Activated T-cell treated with anti-CD3 and anti-CD28 coated beads for 48 hours (primary cell): ENCODE data around the gene NPFFR1.
A peak's percentile ranks its signal among the peaks of the same experiment; 100 is the strongest.
"Not testable (repeated sequence)": the region's sequence is repeated elsewhere in the genome, so short reads cannot be mapped to it uniquely, and the experiment has no call there.

Experiments used
- DNase-seq: peaks from one replicate; pipeline ENCODE4 v3.0.0-alpha.2; 2020; ENCODE audit warnings: low read depth

Gene NPFFR1

DNA sequence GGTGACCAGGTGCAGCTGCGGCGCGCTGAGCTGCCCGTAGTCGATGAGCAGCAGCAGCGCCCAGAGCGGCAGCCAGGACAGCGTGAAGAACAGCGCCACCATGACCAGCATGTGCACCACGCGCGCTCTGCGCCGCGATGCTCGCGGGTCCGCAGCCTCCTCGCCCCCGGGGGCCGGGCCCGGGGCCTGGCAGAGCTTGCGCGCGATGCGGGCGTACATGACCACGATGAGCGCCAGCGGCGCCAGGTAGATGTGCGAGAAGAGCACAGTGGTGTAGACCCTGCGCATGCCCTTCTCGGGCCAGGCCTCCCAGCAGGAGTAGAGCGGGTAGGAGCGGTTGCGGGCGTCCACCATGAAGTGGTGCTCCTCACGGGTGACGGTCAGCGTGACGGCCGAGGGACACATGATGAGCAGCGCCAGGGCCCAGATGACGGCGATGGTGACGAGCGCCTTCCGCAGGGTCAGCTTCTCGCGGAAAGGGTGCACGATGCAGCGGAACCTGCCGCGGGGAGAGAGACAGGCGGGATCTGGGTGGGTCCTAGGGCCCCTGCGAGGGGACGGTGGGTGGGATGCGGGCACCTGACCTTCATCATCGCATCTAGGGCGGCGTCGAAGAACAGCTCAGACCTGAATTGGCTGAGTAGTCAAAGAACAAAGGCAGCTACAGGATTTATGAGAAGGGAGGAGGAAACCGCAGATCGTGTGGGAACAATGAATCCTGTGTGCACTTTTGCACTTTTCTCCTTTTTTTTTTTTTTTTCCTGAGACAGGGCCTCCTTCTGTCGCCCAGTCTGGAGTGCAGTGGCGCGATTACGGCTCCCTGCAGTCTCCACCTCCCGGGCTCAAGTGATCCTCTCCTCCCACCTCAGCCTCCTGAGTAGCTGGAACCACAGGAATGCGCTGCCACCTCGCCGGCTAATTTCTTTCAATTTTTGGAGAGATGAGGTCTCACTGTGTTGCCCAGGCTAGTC lies 28.2 kb downstream of the NPFFR1 start:
- no peak for DNase-seq

DNA sequence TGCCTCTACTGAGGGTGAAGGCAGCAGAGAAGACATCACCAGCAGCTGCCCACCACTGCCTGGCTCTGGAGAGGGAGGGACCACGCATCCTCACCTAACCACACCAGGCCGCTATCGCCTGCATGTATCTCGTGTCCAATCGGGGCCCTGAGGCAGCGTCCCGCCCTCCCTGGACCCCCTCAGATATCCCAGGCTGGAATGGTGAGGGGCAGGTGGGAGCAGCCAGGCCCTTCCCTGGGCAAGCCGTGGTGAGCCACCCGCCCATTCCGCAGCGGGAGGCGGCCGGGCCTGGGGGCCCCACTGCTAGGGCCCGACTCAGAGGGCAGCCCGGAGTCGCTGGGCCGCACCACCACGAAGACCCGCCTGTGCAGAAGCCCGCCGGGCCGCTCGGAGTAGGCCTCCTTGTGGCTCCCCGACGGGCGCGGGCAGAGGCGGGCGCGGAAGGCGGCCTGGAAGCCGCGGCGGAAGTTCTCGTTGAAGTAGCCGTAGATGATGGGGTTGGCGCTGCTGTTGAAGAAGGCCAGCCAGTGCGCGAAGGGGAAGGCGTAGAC lies 29.0 kb downstream of the NPFFR1 start:
- no peak for DNase-seq

DNA sequence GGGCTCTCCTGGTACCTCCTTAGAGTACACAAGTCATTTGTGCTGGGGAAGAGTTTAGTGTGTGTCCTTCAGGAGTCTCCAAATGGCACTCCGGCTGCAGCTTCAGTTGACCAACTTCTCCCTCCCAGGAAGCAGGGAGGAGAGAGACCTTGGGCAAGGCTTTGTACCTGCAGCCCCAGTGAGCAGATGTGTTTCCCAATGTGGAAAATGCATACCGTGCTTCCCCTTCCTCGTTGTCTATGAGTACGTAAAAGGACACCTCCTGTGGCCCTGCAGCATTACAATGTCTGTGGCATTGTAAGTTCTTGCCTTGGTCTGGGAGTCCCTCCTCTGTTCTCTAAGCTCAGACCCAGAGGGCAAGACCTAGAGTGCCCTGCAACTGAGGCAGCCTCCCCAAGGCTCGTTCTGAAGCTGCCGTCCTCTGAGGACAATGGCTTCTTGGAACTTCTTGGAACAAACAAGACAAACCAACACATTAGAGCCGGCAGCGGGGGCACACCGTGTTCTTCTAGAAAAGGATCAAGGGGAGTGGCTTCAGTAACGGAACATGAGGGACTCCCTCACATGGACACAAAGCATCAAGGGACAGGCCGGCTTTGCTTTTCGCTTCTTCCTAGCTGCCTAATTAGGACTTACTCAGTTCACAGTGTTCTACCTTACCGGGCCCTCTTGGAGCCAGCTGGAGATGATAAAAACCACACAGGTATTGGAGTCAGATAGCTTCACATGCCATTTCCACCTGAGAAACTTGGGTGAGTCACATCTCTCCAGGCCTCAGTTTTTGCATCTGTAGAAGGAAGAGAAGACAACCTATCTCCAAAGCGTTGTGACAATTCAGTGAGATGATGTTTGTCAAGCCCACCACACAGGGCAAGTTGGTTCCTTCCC lies 29.7 kb downstream of the NPFFR1 start:
- no peak for DNase-seq

DNA sequence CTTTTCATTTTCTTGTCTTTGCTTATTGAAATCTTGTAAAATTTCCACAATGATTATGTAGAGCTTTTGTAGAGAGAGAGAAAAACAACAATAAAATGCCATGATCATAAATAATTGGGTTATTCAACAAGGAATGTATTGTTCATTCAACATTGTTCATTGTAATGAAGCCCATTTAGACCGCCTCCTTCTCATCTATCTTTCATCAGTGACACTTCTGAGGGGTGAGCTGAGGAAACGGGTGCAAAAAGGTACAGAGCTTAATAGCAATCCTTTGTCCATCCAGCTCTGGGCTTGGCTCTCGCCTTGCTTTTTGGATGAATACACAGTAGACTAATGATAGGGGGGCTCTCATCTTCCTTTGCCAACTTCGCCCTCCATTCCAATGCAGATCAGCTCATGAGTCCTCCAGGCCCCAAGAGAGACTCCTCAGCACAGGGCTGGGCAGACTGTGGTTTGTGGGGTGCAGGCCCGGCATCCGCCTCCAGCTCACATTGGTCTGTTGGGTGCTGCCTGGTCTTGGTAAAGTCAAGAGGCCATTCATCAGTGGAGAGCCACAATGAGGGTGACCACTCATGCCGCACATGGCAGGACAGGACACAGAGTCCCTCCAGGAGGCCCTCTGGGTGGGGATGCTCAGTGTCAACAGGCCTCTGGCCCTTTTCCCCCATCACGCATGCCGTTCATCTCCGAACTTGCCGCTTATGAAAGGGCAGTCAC lies 32.7 kb downstream of the NPFFR1 start:
- no peak for DNase-seq

DNA sequence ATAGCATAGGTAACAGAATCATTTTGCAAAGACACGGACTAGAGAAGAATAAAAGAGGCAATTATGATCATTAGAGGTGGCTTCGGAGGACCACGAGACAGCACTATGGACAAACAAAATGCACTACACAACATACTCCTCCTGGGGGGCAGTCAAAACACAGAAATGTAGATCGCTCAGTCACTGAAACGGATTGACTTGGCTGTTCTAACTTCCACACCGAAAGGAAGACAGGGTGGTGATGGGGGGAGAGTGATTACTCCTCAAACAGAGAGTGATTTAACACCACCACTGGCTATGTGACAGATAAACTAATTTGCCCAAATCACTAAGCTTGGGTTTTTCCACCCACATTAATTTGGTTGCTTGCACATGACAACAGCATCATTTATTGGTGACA lies 36.4 kb downstream of the NPFFR1 start:
- no peak for DNase-seq

DNA sequence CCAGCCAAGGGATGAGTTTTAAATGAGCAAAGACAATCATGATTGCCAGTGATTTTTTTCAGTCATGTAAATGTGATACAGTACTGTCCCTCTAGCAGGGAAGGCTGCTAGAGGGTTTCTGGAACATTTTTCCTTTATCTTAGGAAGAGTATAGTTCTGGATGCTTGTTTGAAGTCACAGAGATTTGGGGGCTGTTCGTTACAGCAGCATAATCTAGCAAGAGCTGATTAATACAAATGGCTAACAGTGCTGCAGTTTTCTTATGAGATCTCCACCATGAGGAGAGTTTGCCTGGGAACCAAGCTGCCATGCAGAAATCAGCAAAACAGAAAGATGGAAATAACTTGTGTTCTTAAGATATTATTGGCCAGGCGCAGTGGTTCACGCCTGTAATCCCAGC lies 42.7 kb downstream of the NPFFR1 start:
- no peak for DNase-seq

DNA sequence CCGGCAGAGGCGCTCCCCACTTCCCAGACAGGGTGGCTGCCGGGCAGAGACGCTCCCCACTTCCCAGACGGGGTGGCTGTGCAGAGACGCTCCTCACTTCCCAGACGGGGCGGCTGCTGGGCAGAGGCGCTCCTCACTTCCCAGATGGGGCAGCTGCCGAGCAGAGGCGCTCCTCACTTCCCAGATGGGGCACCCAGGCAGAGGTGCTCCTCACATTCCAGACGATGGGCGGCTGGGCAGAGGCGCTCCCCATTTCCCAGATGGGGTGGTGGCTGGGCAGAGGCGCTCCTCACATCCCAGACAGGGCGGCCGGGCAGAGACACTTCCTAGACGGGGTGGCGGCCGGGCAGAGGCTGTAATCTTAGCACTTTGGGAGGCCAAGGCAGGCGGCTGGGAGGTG lies 43.8 kb downstream of the NPFFR1 start:
- not testable (repeated sequence) for DNase-seq

DNA sequence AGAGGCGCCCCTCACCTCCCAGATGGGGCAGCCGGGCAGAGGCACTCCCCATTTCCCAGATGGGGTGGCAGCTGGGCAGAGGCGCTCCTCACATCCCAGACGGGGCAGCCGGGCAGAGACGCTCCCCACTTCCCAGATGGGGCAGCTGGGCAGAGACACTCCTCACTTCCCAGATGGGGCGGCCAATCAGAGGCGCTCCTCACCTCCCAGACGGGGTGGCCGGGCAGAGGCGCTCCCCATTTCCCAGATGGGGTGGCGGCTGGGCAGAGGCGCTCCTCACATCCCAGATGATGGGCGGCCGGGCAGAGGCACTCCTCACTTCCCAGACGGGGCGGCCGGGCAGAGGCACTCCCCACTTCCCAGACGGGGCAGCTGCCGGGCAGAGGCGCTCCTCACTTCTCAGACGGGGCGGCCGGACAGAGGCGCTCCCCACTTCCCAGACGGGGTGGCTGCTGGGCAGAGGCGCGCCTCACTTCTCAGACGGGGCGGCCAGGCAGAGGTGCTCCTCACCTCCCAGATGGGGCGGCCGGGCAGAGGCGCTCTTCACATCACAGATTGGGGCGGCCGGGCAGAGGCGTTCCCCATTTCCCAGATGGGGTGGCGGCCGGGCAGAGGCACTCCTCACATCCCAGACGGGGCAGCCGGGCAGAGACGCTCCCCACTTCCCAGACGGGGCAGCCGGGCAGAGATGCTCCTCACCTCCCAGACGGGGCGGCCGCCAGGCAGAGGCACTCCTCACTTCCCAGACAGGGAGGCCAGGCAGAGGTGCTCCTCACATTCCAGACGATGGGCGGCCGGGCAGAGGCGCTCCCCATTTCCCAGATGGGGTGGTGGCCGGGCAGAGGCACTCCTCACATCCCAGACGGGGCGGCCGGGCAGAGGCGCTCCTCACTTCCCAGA lies 44.5 kb downstream of the NPFFR1 start:
- not testable (repeated sequence) for DNase-seq

DNA sequence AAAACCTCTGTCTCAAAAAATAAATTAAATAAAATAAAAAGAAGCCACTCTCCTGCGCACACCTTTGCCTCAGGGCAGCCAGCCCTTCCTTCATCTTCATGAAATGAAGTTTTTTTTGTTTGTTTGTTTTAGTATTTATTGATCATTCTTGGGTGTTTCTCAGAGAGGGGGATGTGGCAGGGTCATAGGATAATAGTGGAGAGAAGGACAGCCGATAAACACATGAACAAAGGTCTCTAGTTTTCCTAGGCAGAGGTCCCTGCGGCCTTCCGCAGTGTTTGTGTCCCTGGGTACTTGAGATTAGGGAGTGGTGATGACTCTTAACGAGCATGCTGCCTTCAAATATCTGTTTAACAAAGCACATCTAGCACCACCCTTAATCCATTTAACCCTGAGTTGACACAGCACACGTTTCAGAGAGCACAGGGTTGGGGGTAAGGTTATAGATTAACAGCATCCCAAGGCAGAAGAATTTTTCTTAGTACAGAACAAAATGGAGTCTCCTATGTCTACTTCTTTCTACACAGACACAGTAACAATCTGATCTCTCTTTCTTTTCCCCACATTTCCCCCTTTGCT lies 45.8 kb downstream of the NPFFR1 start:
- not testable (repeated sequence) for DNase-seq

DNA sequence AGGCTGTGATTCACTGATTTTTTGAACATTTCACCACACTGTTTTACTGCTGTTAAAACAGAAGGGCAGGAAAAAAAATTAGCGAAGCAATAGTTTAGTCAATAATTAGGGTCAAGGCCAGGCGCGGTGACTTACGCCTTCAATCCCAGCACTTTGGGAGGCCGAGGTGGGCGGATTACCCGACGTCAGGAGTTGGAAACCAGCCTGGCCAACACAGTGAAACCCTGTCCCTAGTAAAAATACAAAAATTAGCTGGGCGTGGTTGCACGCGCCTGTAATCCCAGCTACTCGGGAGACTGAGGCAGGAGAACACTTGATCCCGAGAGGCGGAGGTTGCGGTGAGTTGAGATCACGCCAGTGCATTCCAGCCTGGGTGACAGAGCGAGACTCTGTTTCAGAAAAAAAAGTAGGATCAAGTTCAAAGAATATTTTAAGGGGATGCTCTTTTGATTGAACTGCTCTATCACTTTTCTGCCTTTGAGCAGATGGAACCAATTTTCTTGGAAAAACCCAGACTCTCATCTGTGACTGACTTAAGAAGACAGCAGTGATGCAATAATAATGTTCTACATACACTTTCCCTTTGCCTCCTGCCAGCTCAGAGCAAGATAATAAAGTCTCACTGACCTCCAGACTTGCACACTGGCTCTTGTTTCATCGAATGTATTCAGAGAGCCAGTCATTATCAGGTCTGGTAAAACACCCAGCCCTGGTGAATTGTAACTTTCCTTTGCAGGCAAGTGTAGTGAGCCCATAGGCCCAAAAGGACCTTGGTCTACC lies 48.9 kb downstream of the NPFFR1 start:
- no peak for DNase-seq

DNA sequence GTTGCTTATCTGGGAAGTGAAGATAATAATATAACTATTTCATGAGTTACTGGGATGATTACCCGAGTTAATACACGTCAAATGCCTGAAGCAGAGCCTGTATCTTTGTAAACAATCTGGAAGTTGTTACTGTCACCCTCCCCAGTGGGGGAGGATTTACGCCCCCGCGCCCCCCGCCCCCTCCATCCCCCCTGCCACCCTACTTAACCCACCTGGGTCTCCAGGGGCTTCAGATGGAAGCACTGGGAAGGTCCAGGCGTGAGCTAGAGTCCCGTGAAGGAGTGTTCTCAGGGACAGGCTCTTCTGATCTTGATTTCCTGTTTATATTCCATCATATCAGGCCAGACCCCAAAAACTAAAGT lies 49.9 kb downstream of the NPFFR1 start:
- DNase-seq, result no peak

DNA sequence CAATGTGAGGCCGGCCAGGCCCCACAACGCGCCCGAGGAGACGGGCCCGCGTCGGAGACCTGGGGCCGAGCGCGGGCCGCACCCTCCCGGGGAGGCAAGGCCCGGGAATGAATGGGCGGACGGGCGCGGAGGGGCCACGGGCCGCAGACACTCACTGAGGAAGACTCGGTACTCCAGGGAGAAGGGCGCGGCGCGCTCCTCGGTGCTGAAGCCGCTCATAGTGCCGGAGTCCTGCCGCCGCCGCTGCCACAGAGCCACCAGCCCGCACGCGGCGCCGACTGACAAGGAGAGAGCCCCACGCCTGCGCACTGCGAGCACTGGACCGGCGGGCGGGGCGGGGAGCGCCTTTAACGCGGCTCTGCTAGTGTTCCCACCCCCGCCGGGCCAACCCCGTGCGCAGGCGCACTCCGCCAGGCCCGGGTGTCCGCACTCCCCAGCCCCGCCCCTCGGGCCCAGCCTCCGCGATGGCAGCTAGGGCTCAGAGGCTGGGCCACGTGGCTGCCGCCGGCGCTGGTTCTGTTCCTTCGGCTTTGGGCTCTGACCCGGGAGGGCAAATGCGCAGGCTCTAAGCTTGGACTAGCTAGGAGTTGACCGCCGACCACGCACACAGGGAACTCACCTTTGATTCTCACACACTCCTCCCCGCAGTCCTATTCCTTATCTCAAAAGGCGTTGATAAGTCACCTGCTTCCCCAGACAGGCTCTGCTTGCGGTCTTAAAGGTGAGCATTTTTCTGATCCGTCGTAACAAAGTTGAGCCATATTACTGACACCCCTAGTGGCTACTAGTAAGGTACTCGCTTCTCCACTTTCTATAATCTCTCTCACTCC lies 50.5 kb downstream of the NPFFR1 start, which contains the start of gene PPA1:
PPA1 (minus strand) TSS at position 321 of the 830 bp plus-strand sequence; CDS start at position 219, 102 bp downstream.
- DNase-seq, result peak; percentile 100

DNA sequence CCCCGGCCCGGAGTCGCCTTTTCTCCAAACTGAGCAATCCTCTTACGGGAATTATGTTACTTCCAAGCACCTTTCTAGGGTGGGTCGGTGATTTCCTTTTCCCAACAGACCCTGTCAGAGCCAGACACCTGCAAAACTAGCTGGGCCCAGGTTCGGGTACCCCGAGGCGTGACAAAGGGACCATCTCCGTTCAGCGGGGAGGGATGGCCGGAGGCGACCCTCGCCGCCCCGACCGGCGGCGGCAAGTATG lies 51.0 kb downstream of the NPFFR1 start:
- no peak for DNase-seq

DNA sequence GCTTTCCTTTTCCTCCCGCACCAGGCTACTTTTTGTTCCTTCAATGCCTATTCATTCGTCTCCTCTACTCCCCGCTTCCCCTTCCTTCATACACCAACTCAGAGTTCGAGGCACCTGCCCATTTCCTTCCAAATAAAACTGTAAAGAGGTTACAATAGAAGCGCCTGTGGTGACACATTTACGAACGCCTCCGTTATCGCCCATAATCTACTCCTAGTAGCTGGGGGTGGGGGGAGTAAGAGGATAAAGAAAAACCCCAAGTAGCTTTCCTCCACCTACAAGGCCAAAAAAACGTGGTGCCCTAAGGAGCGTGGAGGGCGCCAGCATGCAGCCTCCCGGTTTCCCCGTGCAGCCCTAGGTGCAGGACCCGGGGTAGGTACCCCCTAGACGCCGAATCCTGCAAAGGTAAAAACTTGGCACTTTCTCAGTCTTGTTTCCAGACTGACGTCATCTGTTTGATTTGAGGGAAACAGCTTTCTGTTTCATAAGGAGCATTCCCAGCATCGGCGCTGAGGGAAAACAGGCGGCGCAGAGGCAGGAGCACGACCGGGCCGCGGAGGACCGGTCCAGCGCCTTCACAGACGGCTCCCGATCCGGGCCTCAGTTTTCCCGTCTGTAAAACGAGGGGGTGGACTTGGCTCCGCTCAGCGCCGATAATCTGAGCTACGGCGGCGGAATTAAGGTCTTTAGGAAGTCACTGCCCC lies 51.5 kb downstream of the NPFFR1 start:
- DNase-seq, result peak; percentile 23

DNA sequence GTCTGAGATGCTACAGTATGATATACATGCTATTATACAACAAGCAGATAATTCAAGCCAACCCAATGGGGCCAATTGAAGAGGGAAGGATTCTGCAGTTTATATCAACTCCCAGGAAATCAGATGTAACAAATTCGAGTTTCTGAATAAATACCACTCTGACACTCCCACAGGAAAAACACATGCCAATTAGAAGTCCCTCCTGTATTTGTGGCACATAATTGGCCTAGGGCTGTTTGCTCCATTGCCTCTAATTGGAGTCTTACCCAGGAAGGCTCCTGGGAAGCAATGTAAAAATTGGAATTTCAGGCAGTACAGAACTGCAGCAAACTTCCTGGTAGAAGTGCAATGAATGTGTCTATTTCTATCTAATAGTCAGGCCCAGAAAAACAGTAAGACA lies 55.3 kb downstream of the NPFFR1 start:
- DNase-seq, result no peak

DNA sequence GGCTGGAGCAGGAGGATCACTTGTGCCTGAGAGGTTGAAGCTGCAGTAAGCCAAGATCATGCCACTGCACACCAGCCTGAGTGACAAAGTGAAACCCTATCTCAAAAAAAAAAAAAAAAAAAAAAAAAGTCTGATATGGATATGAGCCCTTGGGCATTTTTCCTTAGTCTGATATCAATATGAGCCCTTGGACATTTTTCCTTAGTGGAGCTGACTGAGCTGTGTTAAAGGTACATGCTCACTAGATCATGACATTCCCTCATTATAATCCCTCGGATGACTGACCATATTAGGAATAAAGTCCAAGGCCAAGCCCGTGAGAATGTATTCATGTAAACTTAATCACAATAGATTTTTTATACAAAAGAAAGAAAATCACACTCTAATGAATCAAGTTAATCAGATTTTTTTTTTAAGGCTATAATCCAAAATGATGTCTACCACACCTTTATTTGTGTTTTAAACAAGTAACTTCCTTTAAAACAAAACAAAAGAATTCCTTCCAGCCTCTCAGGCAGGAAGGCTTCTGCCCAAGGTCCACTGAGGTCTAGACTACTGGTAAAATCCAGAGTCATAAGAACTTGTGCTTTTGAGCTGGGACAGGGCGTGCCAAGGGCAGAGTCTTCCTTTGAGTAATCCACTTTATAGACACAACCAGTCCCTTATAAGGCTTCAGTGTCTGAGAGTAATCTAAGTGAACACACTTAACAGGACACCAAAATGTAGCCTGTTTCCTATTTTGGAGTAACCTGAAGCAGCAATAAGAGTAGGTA lies 56.1 kb downstream of the NPFFR1 start:
- DNase-seq, result no peak

DNA sequence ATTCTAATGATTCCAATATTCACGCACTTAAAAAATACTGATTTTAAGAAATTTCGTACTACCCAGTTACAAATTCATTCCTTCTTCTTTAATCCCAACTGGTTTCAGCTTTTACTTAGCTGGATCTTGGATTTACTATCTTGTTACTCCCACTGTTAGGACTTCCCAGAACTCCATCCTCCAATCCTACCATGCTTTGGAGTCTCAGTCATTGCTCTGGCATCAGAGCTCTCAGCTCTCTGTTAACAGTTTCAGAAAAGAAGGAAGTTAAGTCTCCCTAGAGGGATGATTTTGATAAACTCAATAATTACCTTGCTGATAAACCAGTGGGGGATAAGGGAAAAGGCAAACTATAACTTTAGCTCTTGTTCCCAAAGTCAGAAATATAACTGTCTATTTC lies 60.1 kb downstream of the NPFFR1 start:
- DNase-seq, result no peak
